ENCODE results near the gene CYTIP.
"Not testable (repeated sequence)": the region's sequence is repeated elsewhere in the genome, so short reads cannot be mapped to it uniquely, and the experiment has no call there.

The CYTIP gene

DNA sequence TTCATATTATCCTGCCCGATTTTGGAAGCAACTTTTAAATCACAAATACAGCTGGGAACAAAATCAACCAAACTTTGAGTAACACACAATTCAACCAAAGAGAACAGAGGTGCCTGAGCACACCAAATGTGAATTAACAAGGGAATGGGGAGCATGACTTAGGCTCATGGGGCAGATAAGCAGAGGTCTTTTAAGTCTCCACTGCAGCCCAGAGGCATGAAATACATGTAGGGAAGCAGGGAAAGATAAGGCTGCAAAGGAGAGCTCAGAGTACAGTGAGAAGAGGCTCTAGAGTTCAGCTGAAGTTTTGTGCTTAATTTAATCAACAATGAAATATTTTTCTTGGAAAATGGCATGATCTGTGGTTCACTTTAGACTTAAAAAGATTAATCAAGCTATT lies 49.0 kb downstream of the CYTIP start:
- in situ Hi-C loops (cut with MboI; ENCODE audit: low pct_unique_long_range_greater_than_20kb, low sequenced_read_pairs), result no loop called here
- no peak for DNase-seq

DNA sequence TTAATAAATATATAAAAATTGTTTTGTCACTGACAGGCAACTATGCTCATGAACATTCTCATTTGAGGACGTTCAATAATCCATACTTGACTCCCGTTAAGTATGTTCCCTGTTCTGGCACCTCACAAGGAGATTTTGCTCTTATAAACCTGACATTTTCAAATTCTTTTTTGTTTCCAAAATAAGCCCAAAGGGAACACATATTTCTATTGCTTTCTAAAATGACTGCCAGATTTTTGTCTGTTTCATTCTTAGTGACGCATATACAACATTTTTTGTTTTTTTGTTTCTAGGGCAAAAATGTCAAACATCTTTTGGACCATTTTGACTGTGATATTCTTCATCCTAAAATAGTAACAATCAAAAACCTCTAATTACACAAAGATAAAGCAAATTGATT lies 50.5 kb downstream of the CYTIP start:
- in situ Hi-C loops (cut with MboI; ENCODE audit: low pct_unique_long_range_greater_than_20kb, low sequenced_read_pairs), result no loop called here
- no peak for DNase-seq

DNA sequence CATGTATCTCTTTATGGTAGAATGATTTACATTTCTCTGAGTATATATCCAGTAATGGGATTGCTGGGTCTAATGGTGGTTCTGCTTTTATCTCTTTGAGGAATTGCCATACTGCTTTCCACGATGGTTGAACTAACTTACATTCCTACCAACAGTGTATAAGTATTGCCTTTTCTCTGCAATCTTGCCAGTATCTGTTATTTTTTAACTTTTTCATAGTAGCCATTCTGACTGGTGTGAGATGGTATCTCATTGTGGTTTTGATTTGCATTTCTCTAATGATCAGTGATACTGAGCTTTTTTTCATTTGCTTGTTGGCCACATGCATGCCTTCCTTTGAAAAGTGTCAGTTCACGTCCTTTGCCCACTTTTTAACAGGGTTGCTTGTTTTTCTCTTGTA lies 55.1 kb downstream of the CYTIP start:
- DNase-seq, result no peak
- in situ Hi-C loops (cut with MboI; ENCODE audit: low pct_unique_long_range_greater_than_20kb, low sequenced_read_pairs), result no loop called here

DNA sequence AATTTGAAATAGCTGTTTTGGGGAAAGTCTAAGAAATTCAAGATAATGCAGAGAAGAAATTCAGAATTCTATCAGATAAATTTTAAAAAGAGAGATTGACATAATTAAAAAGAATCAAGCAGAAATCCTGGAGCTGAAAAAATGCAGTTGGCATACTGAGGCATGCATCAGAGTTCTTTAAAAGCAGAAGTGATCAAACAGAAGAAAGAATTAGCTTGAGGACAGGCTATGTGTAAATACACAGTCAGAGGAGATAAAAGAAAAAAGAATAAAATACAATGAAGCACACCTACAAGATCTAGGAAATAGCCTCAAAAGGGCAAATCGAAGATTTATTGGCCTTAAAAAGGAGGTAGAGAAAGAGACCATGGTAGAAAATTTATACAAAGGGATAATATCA lies 57.1 kb downstream of the CYTIP start:
- in situ Hi-C loops (cut with MboI; ENCODE audit: low pct_unique_long_range_greater_than_20kb, low sequenced_read_pairs), result no loop called here
- DNase-seq, result no peak

DNA sequence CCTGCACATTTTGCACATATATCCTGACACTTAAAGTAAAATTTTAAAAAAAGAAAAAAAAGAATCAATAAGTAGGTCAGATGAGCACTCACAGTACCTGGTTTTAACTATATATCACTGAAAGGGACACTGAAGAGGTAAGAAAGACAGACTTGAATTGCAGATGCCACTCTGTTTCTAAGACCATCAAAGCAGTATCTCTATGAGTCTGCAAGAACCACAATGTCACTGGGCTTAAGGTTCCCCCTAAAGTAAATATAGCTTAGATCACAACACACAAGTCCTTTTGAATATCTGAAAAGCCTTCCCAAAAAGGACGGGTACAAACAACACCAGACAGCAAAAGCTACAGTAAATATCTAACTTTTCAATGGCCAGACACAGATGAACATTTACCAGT lies 57.6 kb downstream of the CYTIP start:
- in situ Hi-C loops (cut with MboI; ENCODE audit: low pct_unique_long_range_greater_than_20kb, low sequenced_read_pairs), result no loop called here
- DNase-seq, result no peak

DNA sequence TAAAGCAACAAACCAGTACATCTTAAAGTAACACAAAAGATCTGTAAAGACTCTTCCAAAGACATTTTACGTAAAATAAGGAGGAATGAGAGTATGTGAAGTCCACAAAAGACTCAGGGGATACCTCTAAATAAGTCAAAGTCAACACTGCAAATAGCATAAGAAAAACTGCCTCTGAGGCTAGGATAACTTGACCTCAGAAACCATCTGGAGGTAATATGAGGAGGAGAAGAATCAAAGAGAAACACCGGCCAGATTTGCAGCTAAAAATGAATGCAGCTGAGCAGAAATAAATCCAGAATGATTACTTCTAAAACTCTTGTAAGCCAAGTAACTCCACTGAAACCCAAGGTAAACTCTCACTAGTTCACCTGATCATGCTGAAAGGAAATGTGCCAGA lies 66.0 kb downstream of the CYTIP start:
- in situ Hi-C loops (cut with MboI; ENCODE audit: low pct_unique_long_range_greater_than_20kb, low sequenced_read_pairs), result no loop called here
- DNase-seq, result no peak

DNA sequence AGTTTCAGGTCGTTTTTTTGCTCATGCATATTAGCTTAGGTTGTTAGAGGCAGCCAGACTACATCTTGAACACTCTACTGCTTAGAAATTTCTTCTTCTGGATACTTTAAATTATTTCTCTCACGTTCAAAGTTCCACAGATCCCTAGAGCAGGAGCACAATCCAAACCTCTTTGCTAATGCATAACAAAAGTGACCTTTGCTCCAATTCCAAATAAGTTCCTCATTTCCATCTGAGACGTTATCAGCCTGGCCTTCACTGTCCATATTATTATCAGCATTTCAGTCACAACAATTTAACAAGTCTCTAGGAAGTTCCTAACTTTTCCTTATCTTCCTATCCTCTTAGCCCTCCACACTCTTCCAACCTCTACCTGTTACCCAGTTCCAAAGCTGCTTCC lies 67.8 kb downstream of the CYTIP start:
- DNase-seq, result no peak
- in situ Hi-C loops (cut with MboI; ENCODE audit: low pct_unique_long_range_greater_than_20kb, low sequenced_read_pairs), result no loop called here

DNA sequence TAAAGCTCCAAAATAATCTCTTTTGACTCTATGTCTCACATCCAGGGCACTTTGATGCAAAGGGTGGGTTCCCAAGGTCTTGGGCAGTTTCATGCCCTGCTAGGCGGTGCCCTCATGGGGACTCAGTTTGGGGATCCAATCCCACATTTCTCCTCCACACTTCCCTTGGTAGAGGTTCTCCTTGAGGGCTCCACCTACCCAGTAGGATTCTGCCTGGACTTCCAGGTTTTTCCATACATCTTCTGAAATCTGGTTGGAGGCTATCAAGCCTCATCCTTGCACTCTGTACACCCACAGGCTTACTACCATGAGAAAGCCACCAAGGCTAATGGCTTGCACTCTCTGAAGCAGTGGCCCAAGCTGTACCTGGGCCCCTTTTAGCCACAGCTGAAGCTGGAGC lies 68.5 kb downstream of the CYTIP start:
- DNase-seq, result no peak
- in situ Hi-C loops (cut with MboI; ENCODE audit: low pct_unique_long_range_greater_than_20kb, low sequenced_read_pairs), result no loop called here

DNA sequence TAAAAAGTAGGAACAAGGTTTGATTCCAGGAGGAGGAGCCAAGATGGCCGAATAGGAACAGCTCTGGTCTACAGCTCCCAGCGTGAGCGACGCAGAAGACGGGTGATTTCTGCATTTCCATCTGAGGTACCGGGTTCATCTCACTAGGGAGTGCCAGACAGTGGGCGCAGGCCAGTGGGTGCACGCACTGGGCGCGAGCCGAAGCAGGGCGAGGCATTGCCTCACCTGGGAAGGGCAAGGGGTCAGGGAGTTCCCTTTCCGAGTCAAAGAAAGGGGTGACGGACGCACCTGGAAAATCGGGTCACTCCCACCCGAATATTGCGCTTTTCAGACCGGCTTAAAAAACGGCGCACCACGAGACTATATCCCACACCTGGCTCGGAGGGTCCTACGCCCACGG lies 75.4 kb downstream of the CYTIP start:
- DNase-seq; in situ Hi-C loops (cut with MboI; ENCODE audit: low pct_unique_long_range_greater_than_20kb, low sequenced_read_pairs): not testable (repeated sequence)

DNA sequence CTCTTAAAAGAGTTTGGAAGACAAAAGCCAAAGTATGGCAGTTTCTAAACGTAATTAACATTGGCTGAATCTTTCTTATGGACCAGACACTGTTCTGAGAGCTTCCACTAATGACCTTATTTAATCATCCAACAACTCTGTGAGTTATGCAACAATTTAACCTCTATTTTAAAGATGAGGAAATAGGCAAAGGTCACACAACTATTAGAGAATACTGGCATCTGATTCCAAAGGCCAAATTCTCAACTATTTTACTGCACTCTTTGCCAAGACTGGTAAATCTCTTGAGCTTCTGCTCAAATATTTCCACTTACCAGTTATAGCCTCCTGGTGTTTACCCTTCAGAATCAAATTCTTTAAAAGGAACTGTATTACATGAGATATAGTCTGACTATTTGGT lies 76.2 kb downstream of the CYTIP start:
- in situ Hi-C loops (cut with MboI; ENCODE audit: low pct_unique_long_range_greater_than_20kb, low sequenced_read_pairs), result no loop called here
- DNase-seq, result no peak
